ENCODE data around the gene PPM1M. TPM values are rescaled to one million over a fixed set of nuclear protein-coding genes. Genes with fewer than 3 reads are reported as not detected.

PPM1M gene
- total RNA-seq, 4 donors from 2014 or later, result 2.0 to 8.4 (median 6.2) TPM

- no peak overlapping the region for H3K27ac ChIP-seq
- peaks cover 0 to 54% (median 21%) of the 10 kb centered on the region in 4 donors for H3K36me3 ChIP-seq
- WGBS, 2 donors (ENCODE audit: low coverage in 1 of 2), result 77% methylated on average over 4 of the region's 4 CpGs; no CpG with 5 or more reads in 1 of the 2 donors
Observed at GRCh38 chr3:52202384-52203077, 43.0 kb upstream of the PPM1M start.

GRCh38 chr3:52203701-52204100 lies 41.9 kb upstream of the PPM1M start:
- in situ Hi-C loops (cut with MboI; ENCODE audit: low pct_ligation_motif_present in 1 of 4, low pct_unique_long_range_greater_than_20kb in 1 of 4, low sequenced_read_pairs in 3 of 4) (no loop called here), intact Hi-C loops (cut with DNase I; ENCODE audit: low total_unique reads) (no loop called here)
- H3K27ac ChIP-seq, result no peak overlapping the region
- no peak overlapping the region for H3K4me3 ChIP-seq
- peaks cover 0 to 66% (median 27%) of the 10 kb centered on the region in 4 donors for H3K36me3 ChIP-seq
- H3K4me1 ChIP-seq, result peaks cover 9 to 47% (median 17%) of the 10 kb centered on the region in 4 donors
- H3K27me3 ChIP-seq, result no peaks in the 10 kb centered on the region
- TF ChIP-seq CTCF (IDR thresholded peaks at IDR 0.05), result no peak
- H3K9me3 ChIP-seq, result no peaks in the 10 kb centered on the region
- 87 to 100% methylated on average over 1 of the region's 1 CpG for WGBS, 2 donors (ENCODE audit: low coverage in 1 of 2)
- DNase-seq, result no peak

More at GRCh38 chr3:52202384-52203077, 43.0 kb upstream of the PPM1M start:
- in situ Hi-C loops (cut with MboI; ENCODE audit: low pct_ligation_motif_present in 1 of 4, low pct_unique_long_range_greater_than_20kb in 1 of 4, low sequenced_read_pairs in 3 of 4), result no loop called here
- intact Hi-C loops (cut with DNase I; ENCODE audit: low total_unique reads), result no loop called here
- Histone ChIP-seq H3K9me3 (no peaks in the 10 kb centered on the region), H3K4me1 (peaks cover 11 to 53% (median 22%) of the 10 kb centered on the region in 4 donors), H3K27me3 (no peaks in the 10 kb centered on the region), H3K4me3 (no peak overlapping the region)
- TF ChIP-seq POLR2A (IDR thresholded peaks at IDR 0.05), result no peak
- TF ChIP-seq EP300 (IDR thresholded peaks at IDR 0.05; ENCODE audit: low read depth), result no peak
- no peak for TF ChIP-seq CTCF (IDR thresholded peaks at IDR 0.05)
- TF ChIP-seq POLR2AphosphoS5 (IDR thresholded peaks at IDR 0.05), result no peak
- no peak for DNase-seq

- peaks cover 2 to 39% (median 10%) of the 10 kb centered on the region in 4 donors for H3K4me1 ChIP-seq
- H3K27me3 ChIP-seq, result no peaks in the 10 kb centered on the region
- intact Hi-C loops (cut with DNase I; ENCODE audit: low total_unique reads) (no loop called here), in situ Hi-C loops (cut with MboI; ENCODE audit: low pct_ligation_motif_present in 1 of 4, low pct_unique_long_range_greater_than_20kb in 1 of 4, low sequenced_read_pairs in 3 of 4) (no loop called here)
- 58 to 67% methylated on average over 5 to 10 of the region's 10 CpGs for WGBS, 2 donors (ENCODE audit: low coverage in 1 of 2)
- peaks cover 0 to 74% (median 31%) of the 10 kb centered on the region in 4 donors for H3K36me3 ChIP-seq
- DNase-seq, result peak; percentile 37
- H3K9me3 ChIP-seq, result no peaks in the 10 kb centered on the region
- H3K27ac ChIP-seq, result no peak overlapping the region
- H3K4me3 ChIP-seq, result no peak overlapping the region
- TF ChIP-seq POLR2AphosphoS5 (IDR thresholded peaks at IDR 0.05), result peak in 1 of 3 donors; percentile 21
- no peak for TF ChIP-seq EP300 (IDR thresholded peaks at IDR 0.05; ENCODE audit: low read depth)
Observed at GRCh38 chr3:52204337-52205073, 41.1 kb upstream of the PPM1M start.

- H3K27ac ChIP-seq, result no peak overlapping the region
Observed at GRCh38 chr3:52205727-52206372, 39.7 kb upstream of the PPM1M start.

More at GRCh38 chr3:52205727-52206372, 39.7 kb upstream of the PPM1M start:
- H3K4me1 ChIP-seq, result peaks cover 0 to 33% (median 8%) of the 10 kb centered on the region in 4 donors
- no peak overlapping the region for H3K4me3 ChIP-seq
- TF ChIP-seq EP300 (IDR thresholded peaks at IDR 0.05; ENCODE audit: low read depth), result no peak
- TF ChIP-seq POLR2AphosphoS5 (IDR thresholded peaks at IDR 0.05), result no peak
- TF ChIP-seq POLR2A (IDR thresholded peaks at IDR 0.05), result no peak
- no peak for TF ChIP-seq CTCF (IDR thresholded peaks at IDR 0.05)
- DNase-seq, result no peak
- in situ Hi-C loops (cut with MboI; ENCODE audit: low pct_ligation_motif_present in 1 of 4, low pct_unique_long_range_greater_than_20kb in 1 of 4, low sequenced_read_pairs in 3 of 4), result no loop called here
- no peaks in the 10 kb centered on the region for H3K9me3 ChIP-seq
- H3K36me3 ChIP-seq, result peaks cover 0 to 86% (median 36%) of the 10 kb centered on the region in 4 donors
- intact Hi-C loops (cut with DNase I; ENCODE audit: low total_unique reads), result no loop called here
- WGBS, 2 donors (ENCODE audit: low coverage in 1 of 2), result 85 to 86% methylated on average over 4 to 6 of the region's 6 CpGs
- H3K27me3 ChIP-seq, result no peaks in the 10 kb centered on the region

All from transverse colon (tissue), 4 donors.